ENCODE data around the gene HECTD2. TPM values are rescaled to one million over a fixed set of nuclear protein-coding genes. Genes with fewer than 3 reads are reported as not detected.
"Not testable (repeated sequence)": the region's sequence is repeated elsewhere in the genome, so short reads cannot be mapped to it uniquely, and the experiment has no call there.

The HECTD2 gene
- total RNA-seq, 3 donors from 2014 or later: 3.2 to 6.7 (median 3.7) TPM

DNA sequence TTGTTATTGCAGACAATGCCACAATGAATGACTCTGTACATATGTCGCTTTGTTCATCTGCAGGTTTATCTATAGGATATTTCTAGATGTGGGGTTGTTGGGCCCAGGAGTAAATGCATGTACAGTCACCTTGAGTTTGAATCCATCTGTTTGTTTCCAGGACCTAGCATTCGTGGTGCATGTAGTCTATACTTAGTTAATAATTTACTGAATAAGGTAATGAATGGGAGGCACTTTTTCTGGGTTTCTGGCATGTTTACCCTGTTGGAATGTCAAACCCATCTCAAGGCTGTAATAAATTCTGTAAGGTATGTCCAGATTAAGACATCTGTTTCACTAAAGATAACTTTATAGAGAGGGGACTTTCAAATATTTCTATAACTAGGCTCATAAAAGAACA lies 23.5 kb downstream of the HECTD2 start:
- no peak for DNase-seq

DNA sequence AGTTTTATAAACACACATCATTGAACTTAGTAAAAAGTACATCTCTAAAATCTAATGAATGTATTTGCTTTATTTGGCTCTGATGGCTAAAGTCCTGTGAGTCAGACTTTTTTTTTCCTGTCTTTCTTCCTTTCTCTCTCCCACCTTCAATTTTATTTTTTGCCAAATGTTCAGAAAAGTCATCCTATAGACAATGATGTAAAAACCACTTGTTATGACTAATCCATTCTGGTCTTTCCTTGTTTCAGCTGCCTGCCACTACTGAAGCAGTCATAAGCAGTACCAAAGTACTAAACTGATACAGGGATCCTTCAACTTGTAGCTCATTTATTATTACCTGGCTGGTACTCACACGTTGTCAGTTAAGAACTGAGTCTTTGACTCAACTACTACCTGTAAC lies 23.9 kb downstream of the HECTD2 start:
- Mint-ChIP-seq H3K9me3 (peaks cover 6% of the 10 kb centered on the region), H3K36me3 (ENCODE audit: insufficient read depth) (peaks cover 10% of the 10 kb centered on the region), H3K4me1 (ENCODE audit: low read depth) (peaks cover 2% of the 10 kb centered on the region), H3K4me3 (no peak overlapping the region), H3K27me3 (ENCODE audit: low read depth) (no peaks in the 10 kb centered on the region)
- ATAC-seq: no peak
- no peak for DNase-seq

More for the DNA sequence above, 23.5 kb downstream of the HECTD2 start:
- H3K9me3 Mint-ChIP-seq: peaks cover 1% of the 10 kb centered on the region
- H3K36me3 Mint-ChIP-seq (ENCODE audit: insufficient read depth): peaks cover 6% of the 10 kb centered on the region
- no peak for ATAC-seq
- H3K27me3 Mint-ChIP-seq (ENCODE audit: low read depth): no peaks in the 10 kb centered on the region
- no peak overlapping the region for H3K4me3 Mint-ChIP-seq
- H3K4me1 Mint-ChIP-seq (ENCODE audit: low read depth): peaks cover 2% of the 10 kb centered on the region

DNA sequence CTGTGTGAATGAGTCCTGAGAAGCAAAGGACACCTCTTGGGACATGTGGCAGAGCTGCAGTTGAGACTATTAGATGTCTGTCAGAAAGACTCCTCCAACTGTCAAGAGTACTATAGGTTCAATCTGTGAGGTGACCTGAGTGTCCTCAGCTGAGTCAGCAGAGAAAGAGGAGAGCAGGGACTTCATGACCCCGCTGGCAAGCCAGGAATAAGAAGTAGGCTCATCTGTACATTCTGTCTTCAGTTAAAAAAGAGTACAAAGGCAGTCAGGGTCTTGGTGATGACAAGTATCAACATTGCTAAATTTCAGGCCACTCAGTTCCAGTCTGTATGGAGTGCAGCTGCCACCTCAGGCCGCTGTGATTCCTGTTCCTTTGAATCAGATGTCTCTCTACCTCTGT lies 25.1 kb downstream of the HECTD2 start:
- ATAC-seq: no peak
- Mint-ChIP-seq H3K9me3 (peaks cover 6% of the 10 kb centered on the region), H3K4me3 (no peak overlapping the region), H3K4me1 (ENCODE audit: low read depth) (peaks cover 2% of the 10 kb centered on the region), H3K27me3 (ENCODE audit: low read depth) (no peaks in the 10 kb centered on the region), H3K36me3 (ENCODE audit: insufficient read depth) (peaks cover 10% of the 10 kb centered on the region)
- no peak for DNase-seq

DNA sequence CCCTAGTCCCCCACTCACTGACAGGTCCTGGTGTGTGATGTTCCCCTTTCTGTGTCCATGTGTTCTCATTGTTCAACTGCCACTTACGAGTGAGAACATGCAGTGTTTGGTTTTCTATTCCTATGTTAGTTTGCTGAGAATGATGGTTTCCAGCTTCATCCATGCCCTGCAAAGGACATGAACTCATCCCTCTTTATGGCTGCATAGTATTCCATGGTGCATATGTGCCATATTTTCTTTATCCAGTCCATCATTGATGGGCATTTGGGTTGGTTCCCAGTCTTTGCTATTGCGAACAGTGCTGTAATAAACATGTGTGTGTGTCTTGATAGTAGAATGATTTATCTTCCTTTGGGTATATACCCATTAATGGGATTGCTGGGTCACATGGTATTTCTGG lies 28.1 kb downstream of the HECTD2 start:
- not testable (repeated sequence) for H3K4me1 Mint-ChIP-seq (ENCODE audit: low read depth)

DNA sequence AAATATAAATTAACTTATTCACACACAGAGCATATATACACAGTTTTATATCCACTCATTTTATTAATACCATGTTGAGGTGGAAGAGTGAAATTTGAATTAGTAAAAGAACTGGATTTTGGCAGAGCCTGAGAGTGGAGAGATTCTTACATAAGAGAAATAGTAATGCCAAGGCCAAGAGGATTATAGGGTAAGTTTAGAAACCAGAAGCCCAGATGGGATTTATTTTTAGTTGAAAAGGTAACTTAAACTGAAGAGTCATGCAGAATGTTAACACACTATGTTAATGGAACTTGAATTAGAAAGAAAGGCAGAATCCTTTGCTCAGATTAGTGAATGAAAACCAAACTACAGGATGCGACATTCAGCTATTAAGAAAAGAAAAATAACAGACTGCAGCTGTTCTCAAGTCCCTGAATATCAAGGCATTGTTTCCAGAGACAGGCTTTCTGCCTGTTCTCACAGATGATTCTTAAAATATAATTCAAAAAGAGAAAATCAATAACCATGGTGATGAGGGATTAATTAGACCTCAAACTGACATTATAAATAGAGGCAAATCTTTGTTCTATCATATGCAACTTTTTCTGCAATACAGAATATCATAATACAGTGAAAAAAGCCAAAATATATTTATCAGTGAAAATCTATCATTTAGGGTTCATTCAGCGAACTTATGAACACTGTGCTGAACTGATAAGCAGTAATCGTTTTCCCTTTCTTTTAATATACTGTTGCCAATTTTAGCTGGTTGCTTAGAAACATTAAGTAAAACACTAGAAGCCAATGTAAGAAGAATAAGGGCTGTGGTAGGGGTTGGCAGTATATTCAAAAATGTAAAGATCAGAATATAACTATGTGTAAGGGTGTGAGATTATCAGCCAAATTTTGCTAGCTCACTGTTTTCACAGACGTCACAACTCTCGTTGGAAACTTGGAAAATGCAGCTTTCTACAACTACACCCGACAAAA lies 34.4 kb downstream of the HECTD2 start:
- Mint-ChIP-seq H3K36me3 (ENCODE audit: insufficient read depth) (peaks cover 5% of the 10 kb centered on the region), H3K9me3 (peaks cover 6% of the 10 kb centered on the region)

More for the DNA sequence above, 28.1 kb downstream of the HECTD2 start:
- ATAC-seq; H3K36me3 Mint-ChIP-seq (ENCODE audit: insufficient read depth); H3K27me3 Mint-ChIP-seq (ENCODE audit: low read depth); DNase-seq; H3K4me3 Mint-ChIP-seq; H3K9me3 Mint-ChIP-seq: not testable (repeated sequence)

DNA sequence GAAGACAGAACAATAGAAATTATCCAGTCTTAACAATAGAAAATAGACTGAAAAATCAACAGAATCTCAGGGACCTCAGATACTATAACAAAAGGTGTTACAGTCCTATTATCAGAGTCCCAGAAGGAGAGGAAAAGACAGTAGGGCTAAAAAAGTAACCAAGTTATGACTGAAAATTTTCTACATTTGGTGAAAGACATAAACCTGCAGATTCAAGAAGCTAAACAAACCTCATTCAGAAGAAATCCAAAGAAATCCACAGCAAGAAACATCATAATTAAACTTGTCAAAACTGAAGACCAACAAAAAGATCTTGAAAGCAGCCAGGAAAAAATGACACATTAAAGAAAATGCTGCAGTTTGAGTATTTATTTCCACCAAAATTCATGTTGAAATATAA lies 41.9 kb downstream of the HECTD2 start:
- Mint-ChIP-seq H3K4me1 (ENCODE audit: low read depth) (no peaks in the 10 kb centered on the region), H3K36me3 (ENCODE audit: insufficient read depth) (peaks cover 7% of the 10 kb centered on the region), H3K4me3 (no peak overlapping the region), H3K27me3 (ENCODE audit: low read depth) (no peaks in the 10 kb centered on the region), H3K9me3 (peaks cover 39% of the 10 kb centered on the region)
- no peak for DNase-seq
- ATAC-seq: no peak

More for the DNA sequence above, 34.4 kb downstream of the HECTD2 start:
- DNase-seq (no peak), ATAC-seq (no peak)
- no peaks in the 10 kb centered on the region for H3K27me3 Mint-ChIP-seq (ENCODE audit: low read depth)
- no peak overlapping the region for H3K4me3 Mint-ChIP-seq
- H3K4me1 Mint-ChIP-seq (ENCODE audit: low read depth): no peaks in the 10 kb centered on the region

DNA sequence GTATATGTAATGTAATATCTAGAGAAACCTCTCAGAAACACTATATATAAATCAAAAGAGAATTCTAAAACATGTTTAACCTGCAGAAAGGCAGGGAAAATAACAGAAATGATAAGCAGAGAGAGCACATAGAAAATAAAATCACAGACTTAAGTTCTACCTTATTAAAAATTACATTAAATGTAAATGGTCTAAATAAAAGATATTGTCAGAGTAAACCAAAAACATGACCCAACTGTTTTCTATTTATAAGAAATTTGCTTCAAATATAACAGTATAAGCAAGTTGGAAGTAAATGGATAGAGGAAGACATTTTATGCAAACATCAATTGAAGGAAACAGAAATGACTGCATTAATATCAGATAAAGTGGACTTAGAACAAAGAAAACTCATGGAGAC lies 43.4 kb downstream of the HECTD2 start:
- peaks cover 7% of the 10 kb centered on the region for H3K36me3 Mint-ChIP-seq (ENCODE audit: insufficient read depth)
- no peaks in the 10 kb centered on the region for H3K27me3 Mint-ChIP-seq (ENCODE audit: low read depth)
- no peaks in the 10 kb centered on the region for H3K4me1 Mint-ChIP-seq (ENCODE audit: low read depth)
- no peak overlapping the region for H3K4me3 Mint-ChIP-seq
- peaks cover 39% of the 10 kb centered on the region for H3K9me3 Mint-ChIP-seq
- DNase-seq: no peak
- no peak for ATAC-seq

DNA sequence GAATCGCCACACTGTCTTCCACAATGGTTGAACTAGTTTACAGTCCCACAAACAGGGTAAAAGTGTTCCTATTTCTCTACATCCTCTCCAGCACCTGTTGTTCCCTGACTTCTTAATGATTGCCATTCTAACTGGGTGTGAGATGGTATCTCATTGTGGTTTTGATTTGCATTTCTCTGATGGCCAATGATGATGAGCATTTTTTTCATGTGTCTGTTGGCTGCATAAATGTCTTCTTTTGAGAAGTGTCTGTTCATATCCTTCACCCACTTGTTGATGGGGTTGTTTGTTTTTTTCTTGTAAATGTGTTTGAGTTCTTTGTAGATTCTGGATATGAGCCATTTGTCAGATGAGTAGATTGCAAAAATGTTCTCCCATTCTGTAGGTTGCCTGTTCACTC lies 45.0 kb downstream of the HECTD2 start:
- H3K9me3 Mint-ChIP-seq: peaks cover 30% of the 10 kb centered on the region
- not testable (repeated sequence) for DNase-seq; H3K4me3 Mint-ChIP-seq; ATAC-seq; H3K4me1 Mint-ChIP-seq (ENCODE audit: low read depth); H3K27me3 Mint-ChIP-seq (ENCODE audit: low read depth)
- H3K36me3 Mint-ChIP-seq (ENCODE audit: insufficient read depth): peaks cover 10% of the 10 kb centered on the region

DNA sequence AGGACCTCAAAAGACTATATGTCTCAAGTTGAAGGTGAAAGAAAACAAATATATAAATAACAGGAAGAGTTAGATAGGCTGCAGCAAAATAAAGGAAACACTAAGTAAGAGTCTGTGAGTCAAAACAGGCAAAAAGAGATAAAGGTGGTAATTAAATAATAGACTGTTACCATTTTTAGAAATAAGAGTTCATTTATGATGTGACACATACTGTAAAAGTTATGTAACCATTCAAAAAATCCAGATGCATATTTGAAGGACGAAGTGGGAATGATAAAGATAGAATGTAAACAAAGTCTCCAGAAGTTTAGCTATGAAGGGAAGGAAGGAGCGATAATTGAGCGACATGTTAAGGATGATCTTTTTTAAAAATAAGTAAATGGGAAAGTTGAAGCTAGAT lies 50.5 kb downstream of the HECTD2 start:
- no peak for ATAC-seq
- no peak overlapping the region for H3K4me3 Mint-ChIP-seq
- no peak for DNase-seq
- no peaks in the 10 kb centered on the region for H3K27me3 Mint-ChIP-seq (ENCODE audit: low read depth)
- no peaks in the 10 kb centered on the region for H3K9me3 Mint-ChIP-seq
- peaks cover 16% of the 10 kb centered on the region for H3K36me3 Mint-ChIP-seq (ENCODE audit: insufficient read depth)
- no peaks in the 10 kb centered on the region for H3K4me1 Mint-ChIP-seq (ENCODE audit: low read depth)

DNA sequence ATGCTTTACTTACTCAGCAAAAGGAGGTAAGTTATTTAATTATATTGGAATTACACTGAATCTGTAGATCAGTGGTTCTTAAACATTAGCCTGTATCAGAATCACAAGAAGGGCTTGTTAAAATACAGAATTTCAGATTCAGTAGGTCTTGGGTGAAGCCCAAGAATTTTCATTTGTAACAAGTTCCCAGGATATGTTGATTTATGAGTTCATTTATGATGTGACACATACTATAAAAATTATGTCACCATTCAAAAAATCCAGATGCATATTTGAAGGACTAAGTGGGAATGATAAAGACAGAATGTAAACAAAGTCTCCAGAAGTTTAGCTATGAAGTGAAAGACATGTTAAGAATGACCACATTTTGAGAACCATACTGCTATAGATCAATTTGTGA lies 52.3 kb downstream of the HECTD2 start:
- H3K36me3 Mint-ChIP-seq (ENCODE audit: insufficient read depth): peaks cover 24% of the 10 kb centered on the region
- no peaks in the 10 kb centered on the region for H3K9me3 Mint-ChIP-seq
- DNase-seq (no peak), ATAC-seq (no peak)
- no peak overlapping the region for H3K4me3 Mint-ChIP-seq
- no peaks in the 10 kb centered on the region for H3K4me1 Mint-ChIP-seq (ENCODE audit: low read depth)
- H3K27me3 Mint-ChIP-seq (ENCODE audit: low read depth): no peaks in the 10 kb centered on the region

DNA sequence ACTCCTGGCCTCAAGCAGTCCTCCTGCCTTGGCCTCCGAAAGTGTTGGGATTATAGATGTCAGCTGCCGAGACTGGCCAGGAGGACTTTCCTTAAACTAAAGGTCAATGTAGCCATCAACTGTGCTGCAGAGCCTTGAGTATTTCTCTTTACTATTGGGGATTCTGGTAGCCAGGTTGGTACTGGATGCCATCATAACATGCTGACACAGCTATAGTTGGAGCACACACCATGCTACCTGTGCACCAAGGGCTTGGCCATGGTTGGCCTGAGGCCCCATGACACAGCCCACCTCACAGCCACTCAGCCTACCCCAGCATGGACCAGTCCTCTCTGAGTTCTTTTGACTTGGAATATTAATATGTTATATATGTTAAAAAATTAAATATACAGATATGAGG lies 54.4 kb downstream of the HECTD2 start:
- peaks cover 11% of the 10 kb centered on the region for H3K9me3 Mint-ChIP-seq
- no peaks in the 10 kb centered on the region for H3K4me1 Mint-ChIP-seq (ENCODE audit: low read depth)
- ATAC-seq (no peak), DNase-seq (no peak)
- peaks cover 31% of the 10 kb centered on the region for H3K36me3 Mint-ChIP-seq (ENCODE audit: insufficient read depth)
- no peak overlapping the region for H3K4me3 Mint-ChIP-seq
- H3K27me3 Mint-ChIP-seq (ENCODE audit: low read depth): no peaks in the 10 kb centered on the region

DNA sequence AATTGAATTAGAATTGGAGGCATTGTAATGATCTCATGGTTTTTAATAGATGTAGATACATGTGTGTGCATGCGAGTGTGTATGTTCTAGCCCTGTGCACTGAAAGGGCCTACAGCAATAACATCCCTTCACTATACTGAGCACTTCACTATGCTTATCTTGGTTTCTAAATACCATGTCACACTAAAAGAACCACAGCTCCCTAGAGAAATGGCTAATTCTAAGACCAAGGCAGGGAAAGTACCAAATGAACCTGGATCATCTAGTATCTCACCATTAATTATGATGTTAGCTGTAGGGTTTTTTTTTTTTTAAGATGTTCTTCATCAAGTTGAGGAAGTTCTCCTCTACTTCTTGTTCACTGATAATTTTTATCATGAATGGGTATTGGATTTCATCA lies 55.1 kb downstream of the HECTD2 start:
- Mint-ChIP-seq H3K9me3 (peaks cover 17% of the 10 kb centered on the region), H3K27me3 (ENCODE audit: low read depth) (no peaks in the 10 kb centered on the region), H3K36me3 (ENCODE audit: insufficient read depth) (peaks cover 27% of the 10 kb centered on the region), H3K4me1 (ENCODE audit: low read depth) (no peaks in the 10 kb centered on the region), H3K4me3 (no peak overlapping the region)
- DNase-seq: no peak
- no peak for ATAC-seq

DNA sequence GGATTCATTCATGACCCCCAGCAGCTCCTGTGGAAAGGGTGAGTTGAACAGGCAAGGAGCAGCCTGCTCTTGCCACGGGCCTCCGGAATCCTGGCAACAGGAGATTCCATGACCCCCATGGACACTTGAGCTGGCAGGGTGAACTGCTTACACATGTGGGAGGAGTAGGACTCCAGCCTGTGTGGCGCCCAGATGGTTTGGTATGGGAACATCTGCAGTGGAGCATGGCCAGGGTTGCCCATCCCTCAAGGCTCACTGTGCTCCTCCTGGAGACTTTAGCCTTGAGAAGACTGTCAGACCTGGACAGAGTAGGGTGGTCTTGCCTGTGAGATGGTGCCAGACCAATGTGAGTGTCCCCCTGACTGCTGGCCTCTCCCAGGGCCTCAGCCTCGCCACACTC lies 57.0 kb downstream of the HECTD2 start:
- ATAC-seq (no peak), DNase-seq (no peak)
- H3K4me3 Mint-ChIP-seq: no peak overlapping the region
- H3K4me1 Mint-ChIP-seq (ENCODE audit: low read depth): no peaks in the 10 kb centered on the region
- no peaks in the 10 kb centered on the region for H3K27me3 Mint-ChIP-seq (ENCODE audit: low read depth)
- H3K36me3 Mint-ChIP-seq (ENCODE audit: insufficient read depth): peaks cover 23% of the 10 kb centered on the region
- peaks cover 27% of the 10 kb centered on the region for H3K9me3 Mint-ChIP-seq

DNA sequence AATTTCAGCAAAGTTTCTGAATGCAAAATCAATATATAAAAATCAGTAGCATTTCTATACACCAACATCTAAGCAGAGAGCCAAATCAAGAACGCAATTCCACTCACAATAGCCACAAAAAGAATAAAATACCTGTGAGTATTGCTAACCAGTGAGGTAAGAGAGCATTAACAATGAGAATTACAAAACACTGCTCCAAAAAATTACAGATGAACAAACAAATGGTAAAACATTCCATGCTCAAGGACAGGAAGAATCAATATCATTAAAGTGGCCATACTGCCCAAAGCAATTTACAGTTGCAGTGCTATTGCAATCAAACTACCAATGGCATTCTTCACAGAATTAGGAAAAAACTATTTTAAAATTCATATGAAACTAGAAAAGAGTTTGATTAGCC lies 61.5 kb downstream of the HECTD2 start:
- ATAC-seq (no peak), DNase-seq (no peak)
- Mint-ChIP-seq H3K4me1 (ENCODE audit: low read depth) (no peaks in the 10 kb centered on the region), H3K36me3 (ENCODE audit: insufficient read depth) (peaks cover 11% of the 10 kb centered on the region), H3K4me3 (no peak overlapping the region), H3K9me3 (peaks cover 32% of the 10 kb centered on the region), H3K27me3 (ENCODE audit: low read depth) (no peaks in the 10 kb centered on the region)

DNA sequence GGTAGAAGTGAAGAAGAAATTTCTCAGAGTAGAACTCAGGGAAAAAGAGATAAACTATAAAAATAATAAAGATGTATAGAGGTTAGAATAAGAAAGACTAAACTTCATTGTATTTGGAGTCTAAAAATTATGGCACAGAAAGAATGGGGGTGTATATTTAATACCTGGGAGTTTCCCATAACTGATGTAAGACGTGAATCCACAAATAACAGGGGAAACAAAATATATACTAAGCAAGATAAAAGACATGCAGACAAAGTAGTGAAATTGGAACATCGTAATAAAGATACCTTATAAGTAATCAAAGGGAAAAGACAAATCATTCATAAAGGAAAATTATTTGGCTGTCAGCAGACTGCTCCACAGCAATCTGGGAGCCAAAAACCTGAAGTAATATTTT lies 62.8 kb downstream of the HECTD2 start:
- DNase-seq (no peak), ATAC-seq (no peak)
- H3K36me3 Mint-ChIP-seq (ENCODE audit: insufficient read depth): peaks cover 2% of the 10 kb centered on the region
- H3K9me3 Mint-ChIP-seq: peaks cover 32% of the 10 kb centered on the region
- no peaks in the 10 kb centered on the region for H3K27me3 Mint-ChIP-seq (ENCODE audit: low read depth)
- no peak overlapping the region for H3K4me3 Mint-ChIP-seq
- H3K4me1 Mint-ChIP-seq (ENCODE audit: low read depth): no peaks in the 10 kb centered on the region

Measured in activated T-cell treated with anti-CD3 and anti-CD28 coated beads, Interleukin-2, amount 50 U/mL, for 4 hours (primary cell).